A673 (cell line): Measurements from ENCODE around the gene CYTH3.

Experiments
- CTCF ChIP-seq: fragments of 300-800, 200-600 bp; sonication (generic); conservative IDR thresholded peaks from 2 replicates; pipeline ENCODE4 v1.5.1; 2017; ENCODE audit warnings: low read depth, mild to moderate bottlenecking, antibody characterized with exemption, low read length, moderate library complexity, mixed read lengths
- EZH2 ChIP-seq: fragments of 200-600 bp; sonication (generic); IDR thresholded peaks from 2 replicates; pipeline ENCODE4 v1.6.1; 2017; ENCODE audit warnings: borderline replicate concordance, low read depth, mild to moderate bottlenecking, mixed read lengths, antibody characterized with exemption, low read length; ENCODE audit not compliant: poor library complexity, severe bottlenecking

DNA sequence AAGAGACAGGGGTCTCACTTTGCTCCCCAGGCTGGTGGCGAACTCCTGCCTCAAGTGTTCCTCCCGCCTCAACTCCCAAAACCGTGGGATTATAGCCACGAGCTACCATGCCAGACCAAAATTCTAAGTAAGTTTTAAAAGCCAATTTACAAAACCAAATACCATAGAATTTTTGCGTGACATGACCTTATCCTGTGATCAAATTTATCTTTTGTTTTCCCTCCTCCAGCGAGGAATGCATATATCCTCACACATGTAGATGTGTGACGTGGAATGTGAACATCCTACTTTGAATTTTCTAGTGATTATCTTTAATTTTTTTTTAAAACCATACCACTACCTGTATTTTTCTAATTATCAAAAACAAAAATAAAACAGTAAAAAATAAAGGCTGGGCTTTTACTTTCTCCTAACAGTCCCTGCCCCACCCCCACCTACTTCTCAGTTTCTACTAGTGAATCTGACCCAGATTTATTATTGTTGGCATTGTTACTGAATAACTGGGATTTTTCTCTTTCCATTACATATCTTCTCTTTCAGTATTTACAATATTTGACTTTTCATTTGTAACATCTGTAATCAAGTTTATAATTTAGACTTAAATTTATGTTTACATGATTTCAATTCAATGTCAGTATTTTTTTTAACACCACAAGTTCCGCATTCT lies 26.0 kb downstream of the CYTH3 start:
- no peak for TF ChIP-seq CTCF
- no peak for TF ChIP-seq EZH2
